NCI-H345 treated with DMSO at 0.1 percent for 48 hours (cell line): ENCODE results near the gene CSRP2.

Source experiments
- DNase-seq: peaks from one replicate; lab custom pipeline; 2025; ENCODE audit not compliant: unreplicated experiment; lab: John Stamatoyannopoulos, UW

CSRP2 gene

DNA sequence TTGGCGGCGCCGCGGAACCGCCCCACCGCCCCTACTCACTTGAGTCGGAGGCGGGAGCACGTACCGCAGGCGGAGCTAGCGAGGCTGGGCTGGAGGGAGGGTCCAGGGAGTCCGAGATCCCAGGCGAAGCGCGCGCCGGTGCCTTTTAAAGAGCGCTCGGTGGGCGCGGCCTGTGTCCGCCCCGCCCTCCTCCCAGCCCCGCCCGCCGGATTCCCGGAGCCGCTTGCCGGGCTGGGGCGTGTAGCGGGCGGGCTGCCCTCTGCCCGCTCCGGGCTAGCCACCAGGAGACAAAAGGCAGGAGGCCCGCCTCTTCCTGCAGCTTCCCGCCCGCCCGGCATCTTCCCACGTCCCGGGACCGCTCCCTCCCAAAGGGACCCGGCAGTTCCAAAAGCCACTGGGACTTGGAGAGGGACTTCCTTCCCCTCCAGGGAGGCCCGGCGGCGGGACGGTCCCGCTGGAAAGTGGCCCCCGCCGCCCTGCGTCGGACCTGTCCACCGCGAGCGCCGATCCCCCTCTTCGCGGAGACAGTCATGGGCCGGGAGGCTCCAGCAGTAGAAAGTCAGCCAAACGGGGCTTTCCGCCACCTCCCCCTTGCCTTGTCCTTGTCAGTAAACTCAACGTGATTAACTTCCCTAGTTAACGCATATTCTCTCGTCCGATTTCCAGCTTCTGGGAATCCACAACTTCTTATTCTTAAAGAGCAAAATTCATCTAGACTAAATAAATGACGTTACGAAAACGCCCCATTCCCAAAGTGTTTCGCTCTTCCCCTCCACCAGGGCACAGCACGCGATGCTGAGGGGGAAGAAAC is at the start of gene CSRP2:
Gene CSRP2 (minus strand): TSS at position 121 of the 811 bp plus-strand sequence. CDS start 12,759 bp downstream, outside the sequence.
- peak; percentile 75 for DNase-seq

DNA sequence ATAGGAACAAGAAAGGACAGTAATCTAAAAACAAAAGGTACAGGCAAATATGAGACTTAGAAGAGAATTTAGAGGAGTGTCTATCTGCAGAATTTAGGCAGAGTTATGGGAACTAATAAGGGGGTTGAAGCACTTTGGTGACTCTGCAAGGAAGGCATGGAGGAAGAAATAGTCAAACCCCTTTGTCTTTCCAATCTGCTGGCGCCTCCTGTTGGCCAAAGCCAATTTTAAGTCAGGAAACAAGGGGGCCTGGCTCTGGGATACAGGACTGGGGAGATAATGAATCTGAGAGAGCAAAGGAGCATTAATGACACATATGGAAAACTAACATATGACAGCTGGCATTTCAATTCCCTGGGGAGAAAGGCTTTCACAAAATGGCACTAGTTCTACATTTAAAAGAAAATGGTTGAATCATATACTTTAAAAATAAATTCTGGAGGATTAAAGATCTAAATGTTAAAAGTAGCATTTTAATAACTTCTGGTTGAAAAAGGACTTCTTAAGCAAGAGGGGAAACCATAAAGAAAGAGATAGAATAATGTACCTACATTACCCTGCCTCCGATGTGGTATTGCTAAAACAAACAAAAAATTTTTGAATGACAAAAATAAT is 48.5 kb upstream of the CSRP2 start:
- no peak for DNase-seq

DNA sequence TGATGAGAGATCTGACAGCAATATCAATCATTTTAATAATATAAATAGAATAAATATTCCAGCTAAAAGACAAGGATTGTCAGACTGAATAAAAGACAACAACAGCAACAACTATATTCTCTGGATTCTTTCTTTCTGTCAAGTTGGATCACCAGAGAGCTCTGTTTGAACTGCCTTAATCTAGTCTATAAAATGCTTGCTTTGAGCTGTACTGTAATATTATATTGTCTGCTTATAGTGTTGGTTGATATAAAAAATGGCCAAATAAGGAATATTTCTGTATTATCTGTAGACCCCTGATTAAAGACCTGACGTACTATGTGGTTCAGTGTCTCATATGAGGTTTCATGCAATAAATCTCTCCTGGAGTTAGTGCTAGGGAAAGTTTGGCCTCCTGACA is 46.3 kb upstream of the CSRP2 start:
- DNase-seq = no peak

DNA sequence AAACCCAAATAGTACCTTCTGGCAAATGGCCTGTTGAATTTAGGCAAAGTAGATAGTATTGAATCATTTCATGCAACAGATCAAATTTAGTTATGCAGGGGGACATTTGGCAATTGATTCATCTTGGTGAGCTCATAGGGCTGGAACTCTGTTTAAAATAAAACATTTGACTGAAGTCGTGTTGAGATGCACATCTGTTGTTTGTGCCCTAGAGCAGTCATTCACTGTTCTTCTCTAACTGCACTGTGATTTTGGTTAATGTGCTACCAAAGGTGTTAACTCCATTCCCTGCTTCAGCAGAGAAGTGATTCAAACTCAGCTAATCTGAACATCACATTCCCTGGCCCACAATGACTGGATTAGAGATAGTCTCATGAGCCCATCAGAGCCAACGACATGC is 44.0 kb upstream of the CSRP2 start:
- no peak for DNase-seq

DNA sequence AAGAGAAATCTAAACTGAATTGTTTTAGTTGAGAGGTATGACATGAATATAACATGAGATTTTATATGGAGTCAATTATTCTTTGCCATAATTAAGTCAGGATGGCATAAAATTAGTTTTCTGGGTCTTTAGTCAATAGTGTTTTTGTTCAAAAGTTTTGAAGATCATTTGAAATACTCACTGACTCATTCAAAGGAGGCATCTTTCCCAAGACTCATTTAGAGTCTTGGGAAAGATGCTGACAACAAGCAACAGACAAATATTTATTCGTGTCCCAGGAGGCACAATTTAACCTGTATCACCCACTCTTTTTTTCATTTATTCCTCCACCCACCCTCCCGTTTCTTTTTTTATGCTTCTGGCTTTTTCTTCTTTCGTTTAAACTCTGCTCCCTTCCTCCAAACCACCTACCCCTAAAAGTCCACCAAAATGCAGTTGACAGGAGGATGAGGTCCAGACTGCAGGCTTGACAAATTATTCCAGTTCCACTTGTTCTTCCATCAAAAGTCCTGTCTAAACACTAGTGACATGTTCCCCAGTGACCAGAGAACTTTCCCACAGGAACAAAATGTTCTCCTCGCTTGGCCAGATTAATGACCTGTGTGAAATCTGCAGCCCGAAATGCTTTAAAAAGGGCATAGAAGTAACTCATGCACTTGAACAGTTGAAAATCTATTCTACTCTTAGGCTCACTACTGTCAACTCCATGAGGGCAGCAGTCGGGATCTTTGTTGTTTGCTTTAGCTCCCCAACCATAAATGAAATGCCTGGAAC is 43.3 kb upstream of the CSRP2 start:
- DNase-seq = no peak

DNA sequence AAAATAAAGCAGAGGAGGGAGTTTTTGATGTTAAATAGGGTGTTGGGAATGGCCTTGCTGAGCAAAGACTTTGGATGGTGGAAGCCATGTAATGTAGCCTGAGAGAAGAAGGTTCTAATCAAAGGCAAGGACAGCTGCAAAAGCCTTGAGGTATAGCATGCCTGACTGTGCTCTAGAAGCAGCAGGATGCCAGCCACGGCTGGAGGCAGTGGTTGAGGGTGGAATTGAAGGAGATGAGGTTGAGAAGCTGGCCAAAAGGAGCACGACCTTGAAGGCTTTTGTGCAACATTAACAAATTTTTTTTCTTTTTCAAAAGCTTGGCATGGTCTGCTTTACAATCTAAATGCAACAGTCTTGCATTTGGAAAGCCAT is 42.3 kb upstream of the CSRP2 start:
- DNase-seq = no peak

DNA sequence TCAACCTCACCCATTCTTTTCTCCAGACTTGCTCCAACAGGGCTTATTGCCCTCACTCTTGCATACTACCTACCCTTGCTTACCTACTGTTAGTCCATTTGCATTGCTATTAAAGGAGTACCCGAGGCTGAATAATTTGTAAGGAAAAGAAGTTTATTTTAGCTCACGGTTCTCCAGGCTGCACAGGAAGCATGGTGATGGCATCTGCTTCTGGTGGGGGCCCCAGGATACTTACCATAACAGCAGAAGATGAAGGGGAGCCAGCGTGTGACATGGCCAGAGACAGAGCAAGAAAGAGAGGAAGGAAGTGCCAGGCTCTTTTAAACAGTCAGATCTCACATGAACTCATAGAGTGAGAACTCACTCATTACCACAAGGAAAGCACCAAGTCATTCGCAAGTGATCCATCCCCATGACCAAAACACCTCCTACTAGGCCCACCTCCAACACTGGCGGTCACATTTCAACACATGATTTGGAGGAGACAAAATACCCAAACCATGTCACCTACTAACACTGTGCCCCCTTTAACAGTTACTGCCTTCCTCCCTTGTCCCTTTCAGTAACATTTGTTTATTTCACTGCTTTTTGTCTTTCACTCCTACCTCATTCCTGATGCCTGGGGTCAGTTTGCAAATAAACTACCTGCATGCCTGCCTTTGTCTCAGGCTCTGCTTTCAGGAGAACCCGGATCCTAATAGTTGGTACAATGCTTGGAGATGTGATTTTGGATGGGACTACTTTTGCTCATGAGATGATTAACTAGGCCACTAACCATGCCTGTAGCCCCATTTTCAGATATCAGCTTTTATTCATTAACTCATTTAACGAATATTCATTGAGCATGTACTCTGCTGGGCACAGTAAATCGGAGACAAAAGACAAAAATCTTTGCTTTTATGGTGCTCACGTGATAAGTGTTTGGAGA is 41.6 kb upstream of the CSRP2 start:
- no peak for DNase-seq

DNA sequence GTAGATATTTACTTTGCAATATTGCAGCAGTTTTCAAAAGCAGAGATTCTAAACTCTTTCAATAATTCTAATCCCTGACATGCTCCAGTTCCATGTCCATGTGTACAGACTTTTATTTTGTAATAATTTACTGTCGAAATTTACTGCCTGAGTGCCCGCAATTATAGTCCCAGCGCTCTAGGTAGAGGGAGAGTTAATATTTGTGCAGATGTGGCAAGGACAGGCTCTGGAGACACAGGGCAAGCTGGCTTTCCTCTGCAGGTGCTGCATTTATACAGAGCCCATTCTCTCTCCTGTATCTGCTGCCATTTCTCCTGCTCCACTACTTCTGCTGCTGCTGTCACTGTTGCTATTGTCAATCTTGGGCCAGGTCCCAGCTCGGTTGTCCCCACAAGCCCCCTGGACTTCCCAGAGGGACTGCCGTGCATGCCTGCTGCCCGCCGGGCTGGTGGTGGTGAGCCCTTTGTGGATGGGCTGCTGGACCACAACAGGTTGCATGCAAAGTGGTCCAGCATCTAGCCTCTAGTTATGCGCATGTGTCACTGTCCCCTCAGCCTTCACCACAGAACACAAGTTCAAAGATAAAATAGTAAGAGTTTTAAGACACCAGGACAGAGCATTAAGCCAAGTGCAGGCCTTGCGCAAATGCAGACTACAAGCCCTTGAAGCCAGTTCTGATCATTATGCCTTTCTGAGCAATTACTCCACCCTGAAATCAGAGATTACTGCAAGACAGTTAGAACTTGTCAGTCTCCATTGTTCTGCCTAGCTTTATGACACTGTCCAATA is 40.8 kb upstream of the CSRP2 start:
- DNase-seq = no peak

DNA sequence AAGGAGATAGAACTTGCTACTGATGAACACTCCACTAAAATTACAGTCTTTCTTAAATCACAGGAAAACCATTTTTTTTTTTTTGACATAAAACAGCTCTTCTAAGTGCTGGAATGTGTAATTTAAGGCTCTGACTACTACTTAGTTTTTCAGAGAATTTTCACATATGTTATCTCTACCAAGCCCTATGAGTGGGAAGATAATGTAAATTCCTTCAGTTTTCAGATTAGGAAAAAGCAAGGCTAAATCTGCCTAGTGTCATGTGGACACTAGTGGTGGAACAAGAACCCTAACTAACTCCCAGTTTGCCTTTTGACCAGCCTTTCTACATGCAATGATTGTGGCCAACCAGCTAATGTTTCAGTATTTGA is 37.3 kb upstream of the CSRP2 start:
- DNase-seq = no peak

DNA sequence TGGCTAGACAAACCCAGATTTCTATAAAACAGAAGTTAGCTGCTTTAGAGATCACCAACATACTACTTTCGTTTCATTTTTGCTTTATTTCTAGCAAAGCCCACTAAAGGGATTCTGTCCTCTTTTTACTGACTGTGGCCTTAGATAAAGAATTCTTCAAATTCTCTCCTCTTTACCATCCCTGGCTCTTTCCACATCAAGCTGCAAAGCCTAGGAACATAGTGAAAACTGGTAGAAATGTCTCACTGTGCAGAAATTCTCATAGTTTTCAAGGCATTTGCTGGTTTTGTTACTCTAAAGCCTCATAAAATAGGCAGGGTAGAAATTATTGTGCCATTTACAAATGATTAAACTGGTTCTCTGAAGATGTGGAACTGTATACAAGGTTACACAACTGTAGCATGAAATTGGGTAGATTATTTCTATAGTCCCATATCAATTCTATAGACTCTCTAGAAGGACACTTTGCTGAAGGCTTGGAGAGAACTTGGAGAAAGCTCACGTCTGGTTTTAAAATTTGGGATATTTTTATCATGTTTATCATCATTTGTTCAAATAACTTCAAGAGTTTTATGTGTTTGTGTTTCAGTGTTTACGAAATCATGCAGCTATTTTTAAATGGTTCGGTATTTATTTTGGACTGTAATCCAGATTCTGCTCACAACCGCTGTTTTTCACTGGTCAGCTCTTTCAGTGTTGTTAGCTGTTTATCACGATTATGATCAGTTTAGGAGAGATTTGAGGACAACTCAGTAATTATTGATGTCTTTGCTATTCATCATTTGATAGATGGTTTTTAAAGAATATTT is 36.7 kb upstream of the CSRP2 start:
- DNase-seq = no peak

DNA sequence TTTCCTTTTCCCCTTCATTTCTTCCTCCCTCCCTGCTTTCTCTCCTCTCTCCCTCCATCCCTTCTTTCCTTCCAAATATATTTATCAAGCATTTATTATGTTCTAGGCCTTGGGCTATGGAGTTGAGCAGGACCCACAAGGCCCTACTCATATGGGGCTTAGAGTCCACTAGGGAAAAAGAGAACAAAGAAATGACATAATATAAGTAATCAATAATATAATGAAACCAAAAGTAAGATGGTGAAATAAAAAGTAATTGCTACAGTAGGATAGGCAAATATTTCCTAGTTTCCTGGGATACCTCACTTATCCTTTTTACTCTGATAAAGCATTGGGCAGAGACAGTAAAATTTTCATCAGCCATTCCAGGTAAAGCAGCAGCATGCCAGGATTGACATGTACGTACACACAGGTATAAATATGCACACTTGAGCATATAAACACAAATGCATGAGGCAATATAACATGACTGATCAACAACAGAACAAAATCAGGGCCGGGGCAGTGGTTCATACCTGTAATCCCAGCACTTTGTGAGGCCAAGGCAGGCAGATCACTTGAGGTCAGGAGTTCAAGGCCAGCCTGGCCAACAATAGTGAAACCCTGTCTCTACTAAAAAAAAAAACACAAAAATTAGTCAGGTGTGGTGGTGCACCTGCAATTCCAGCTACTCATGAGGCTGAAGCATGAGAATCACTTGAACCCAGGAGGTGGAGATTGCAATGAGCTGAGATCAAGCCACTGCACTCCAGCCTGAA is 35.5 kb upstream of the CSRP2 start:
- DNase-seq = no peak

DNA sequence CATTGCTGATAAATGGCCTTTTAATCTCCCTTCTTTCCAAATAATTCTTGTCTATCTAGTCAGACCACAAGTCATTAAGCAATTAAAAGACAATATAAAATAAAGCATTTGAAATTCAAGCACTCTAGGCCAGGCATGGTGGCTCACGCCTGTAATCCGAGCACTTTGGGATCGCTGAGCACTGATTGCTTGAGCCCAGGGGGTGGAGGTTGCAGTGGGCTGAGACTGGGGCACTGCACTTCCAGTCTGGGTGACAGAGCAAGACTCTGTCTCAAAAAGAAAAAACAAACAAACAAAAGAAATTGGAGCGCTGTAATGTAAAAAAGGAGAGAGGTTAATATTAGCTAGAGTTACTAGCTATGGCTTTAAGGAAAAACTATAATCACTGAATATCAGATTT is 30.5 kb upstream of the CSRP2 start:
- no peak for DNase-seq

DNA sequence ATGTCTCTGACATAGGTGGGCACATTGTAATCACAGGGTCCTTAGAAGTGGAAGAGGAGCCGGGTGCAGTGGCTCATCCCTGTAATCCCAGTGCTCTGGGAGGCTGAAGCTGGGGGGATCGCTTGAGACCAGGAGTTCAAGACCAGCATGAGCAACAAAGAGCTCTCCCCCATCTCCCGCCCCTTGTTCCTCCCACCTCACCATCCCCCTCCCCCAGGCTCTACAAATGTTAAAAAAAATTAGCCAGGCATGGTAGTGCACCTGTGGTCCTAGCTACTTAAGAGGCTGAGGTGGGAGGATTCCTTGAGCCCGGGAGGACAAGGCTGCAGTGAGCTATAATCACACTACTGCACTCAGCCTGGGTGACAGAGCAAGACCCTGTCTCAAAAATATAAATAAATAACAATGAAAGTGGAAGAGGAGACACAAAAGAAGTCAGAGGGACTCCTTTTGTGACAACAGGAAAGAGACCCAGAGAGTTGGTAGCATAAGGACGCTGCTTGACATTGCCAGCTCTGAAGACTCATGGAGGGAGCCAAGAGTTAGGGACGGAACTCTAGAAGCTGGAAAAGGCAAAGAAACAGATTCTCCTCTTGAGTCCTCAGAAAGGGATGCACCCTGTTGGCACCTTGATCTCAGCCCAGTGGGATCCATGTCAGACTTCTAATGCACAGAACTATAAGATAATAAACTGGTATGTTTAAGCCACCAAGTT is 29.6 kb upstream of the CSRP2 start:
- no peak for DNase-seq

DNA sequence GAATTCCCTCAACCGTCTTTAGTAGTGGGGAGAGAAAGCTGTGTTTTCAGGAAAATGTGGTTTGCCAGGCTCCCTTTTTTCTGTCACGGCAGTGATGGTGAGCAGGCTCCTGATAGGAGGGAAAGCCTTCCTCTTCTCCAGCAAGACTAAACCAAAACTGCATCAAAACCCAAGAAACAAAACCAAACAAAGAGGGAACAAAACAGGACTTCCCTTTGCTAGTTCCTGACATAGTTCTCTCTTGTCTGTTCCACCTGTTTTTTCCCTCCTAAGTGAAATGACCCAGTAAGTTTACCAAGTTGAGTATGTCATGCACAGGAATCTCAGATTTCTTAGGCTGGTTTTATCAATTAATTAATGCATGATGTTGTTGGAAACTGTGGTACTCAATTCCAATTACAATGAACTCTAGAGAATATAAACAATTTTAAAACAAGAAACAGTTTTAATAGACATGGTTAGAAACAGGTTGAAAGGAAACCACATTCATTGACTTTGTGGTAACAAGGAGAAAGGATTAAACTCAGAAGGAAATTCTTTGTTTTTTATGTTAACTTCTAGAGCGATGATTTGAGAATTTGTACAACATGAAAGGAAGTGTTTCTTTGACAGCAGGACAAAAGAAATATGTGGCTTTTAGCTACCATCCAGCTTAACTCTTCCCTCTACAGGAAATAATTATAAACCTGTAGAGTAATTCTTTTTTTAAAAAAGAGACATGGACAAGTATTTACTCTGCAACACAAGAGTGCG is 23.0 kb upstream of the CSRP2 start:
- no peak for DNase-seq

DNA sequence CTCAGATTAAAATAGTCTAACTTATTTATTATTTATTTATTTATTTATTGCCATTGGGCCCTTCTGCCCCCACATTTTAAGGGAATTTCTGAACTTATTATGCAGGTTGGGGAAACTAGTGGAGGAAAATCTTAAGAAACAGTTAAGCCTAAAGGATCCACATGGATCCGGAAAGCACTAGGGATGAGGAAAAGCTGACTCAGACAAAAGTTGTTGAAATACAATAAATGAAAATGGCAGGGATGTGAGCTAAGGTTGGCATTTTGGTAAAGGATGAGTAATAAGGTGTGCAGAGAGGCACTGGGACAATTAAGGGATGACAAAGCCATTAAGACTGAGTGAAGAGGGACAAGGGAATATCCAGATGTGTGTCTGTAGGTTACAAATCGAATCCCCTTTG is 20.7 kb upstream of the CSRP2 start:
- DNase-seq = no peak

DNA sequence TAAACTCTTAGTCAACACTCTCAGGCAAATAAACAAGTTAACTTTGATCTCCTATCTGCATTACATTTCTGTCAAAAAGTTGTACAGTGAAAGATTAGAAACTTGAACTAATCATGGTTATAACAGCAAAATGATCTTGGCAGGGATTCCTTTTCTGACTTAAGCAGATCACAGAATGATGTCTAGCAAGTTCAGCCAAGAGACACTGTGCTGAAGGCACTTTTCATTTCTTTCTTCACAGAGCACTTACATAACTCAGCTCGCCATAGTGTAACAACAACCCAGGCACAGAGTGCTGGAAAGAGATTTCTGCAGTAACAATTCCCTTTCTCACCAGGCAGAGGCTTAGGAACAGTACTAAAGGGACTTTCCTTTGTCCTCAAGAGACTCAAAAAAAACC is 19.6 kb upstream of the CSRP2 start:
- DNase-seq = no peak

DNA sequence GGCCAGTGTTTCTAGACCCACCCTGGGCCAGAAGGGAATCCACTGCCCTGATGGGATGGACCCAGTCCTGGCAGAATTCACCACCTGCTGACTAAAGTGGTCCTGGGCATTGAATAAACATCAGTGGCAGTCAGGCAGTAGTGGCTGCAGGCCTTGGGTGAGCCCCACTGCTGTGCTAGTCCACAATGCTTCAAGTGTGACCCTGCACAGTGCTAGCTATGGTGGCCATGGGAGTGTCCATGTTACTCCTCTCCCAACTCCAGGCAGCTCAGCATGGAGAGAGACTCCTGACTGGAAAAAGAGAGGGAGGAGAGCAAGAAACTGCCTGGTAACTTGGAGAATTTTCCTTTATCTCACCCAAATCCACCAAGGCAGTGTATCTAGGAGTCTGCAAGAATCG is 17.5 kb upstream of the CSRP2 start:
- no peak for DNase-seq
